UCSD-AML1 (cell line): ENCODE data around the gene ANKZF1.
"Not testable (repeated sequence)": the region's sequence is repeated elsewhere in the genome, so short reads cannot be mapped to it uniquely, and the experiment has no call there.

Experiments used
- DNase-seq: peaks from one replicate; lab custom pipeline; 2025; ENCODE audit not compliant: unreplicated experiment; lab: John Stamatoyannopoulos, UW

ANKZF1 gene

GRCh38 chr2:219252900-219253752 is 23.5 kb downstream of the ANKZF1 start, which contains the start of gene TUBA4B:
TSS of gene TUBA4B (plus strand) at chr2:219253243. CDS start at chr2:219253408, 165 bp downstream.
- peak; percentile 69 for DNase-seq

DNA sequence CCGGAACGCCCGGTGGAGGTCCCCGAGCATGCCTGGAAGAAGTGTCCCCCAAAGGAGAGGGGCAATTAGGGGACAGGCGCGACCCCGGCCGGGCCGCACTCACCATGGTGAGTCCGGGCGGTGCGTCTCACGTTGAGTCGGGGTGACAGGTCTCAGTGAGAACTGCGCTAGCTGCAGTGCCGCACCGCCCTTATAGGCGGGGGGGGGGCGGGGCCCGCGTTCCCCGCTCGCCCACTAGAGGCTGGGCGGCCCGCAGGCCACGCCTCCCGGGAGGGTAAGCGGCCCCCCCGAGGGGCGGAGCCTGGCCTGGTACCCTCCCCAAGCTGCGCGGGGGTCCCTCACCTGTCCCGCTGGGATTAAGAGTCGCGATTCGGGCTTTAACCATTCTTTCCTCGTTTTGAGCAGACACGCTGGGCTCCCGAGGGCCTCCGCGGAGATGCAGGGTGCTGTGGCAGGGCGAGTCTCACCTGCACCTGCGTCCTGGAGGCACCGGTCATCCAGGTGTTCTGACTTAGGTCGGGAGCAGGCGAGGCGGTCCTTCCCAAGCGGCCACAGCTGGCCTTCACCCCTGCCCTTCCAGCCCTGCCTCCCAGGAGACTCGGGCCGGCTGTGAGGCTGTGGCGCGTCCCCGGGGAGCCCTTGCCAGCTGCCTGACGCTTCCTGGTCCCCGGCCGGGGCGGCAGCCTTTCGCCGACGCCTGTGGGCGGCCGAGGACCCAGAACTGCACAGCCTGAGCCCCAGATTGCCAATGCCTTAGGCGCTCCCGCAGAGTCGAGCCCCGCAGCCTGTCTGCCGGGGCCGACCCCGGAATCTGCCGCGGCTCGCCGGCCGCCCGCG is 24.4 kb downstream of the ANKZF1 start, which contains the start of gene TUBA4A:
TUBA4A (minus strand) TSS at position 166 of the 837 bp plus-strand sequence; CDS start at position 106, 60 bp downstream.
- peak; percentile 88 for DNase-seq

GRCh38 chr2:219254590-219255201 is 25.1 kb downstream of the ANKZF1 start:
- no peak for DNase-seq

GRCh38 chr2:219258942-219259341 is 29.3 kb downstream of the ANKZF1 start:
- not testable (repeated sequence) for DNase-seq

DNA sequence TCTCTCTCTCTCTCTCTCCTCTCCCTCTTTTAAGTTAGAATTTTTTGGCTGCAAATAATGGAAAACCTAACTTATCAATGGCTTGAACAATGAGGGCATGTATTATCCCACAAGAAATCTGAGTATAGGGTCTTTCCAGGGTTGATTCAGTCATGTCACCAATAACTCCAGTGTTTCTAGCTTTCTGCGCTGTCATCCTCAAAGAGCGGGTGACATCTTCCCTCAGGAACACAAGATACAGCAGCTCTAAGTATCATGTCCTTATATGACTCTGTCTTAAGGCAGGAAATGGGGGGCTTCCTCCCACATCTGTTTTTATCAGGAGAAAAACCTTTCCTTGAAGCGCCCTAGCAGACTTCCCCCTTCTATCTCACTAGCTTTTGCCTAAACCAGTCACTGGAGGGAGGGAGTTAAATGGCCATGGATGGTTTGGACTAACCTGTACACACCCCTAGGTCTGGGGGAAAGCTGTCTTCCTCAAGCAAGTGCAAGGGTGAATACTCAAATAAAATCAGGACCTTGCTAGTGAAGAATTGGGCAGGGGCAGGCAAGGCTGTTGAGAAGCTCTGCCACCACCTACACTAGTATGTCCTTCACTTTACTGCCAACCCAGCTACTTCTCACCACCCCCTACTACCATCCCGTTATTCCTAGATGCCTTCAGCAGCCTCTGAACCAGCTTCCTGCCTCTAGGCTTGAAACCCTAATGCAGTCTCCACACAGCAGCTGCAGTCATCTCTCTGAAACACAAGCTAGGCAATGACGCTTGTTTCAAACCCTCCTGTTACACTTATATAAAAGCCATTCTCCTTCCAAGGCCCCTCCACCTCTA is 31.6 kb downstream of the ANKZF1 start:
- no peak for DNase-seq

DNA sequence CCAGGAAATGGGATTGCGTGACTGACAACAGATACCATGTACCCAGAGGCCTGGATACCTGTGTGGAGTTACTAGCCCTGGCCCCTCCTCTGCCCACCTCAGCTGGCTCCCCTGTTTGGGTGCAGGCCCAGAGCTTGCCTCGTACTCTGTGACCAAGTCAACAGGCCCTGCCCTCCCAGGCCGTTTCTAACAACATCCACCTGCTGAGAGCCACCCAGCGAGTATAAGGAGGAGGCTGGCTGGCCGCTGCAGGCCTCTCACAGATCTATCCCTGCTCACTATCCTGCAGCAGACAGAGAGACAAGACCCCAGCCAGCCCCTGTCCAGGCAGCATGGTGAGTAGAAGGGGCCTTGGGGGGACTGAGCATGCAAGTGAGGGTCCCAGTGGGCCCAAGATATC is 36.6 kb downstream of the ANKZF1 start:
- no peak for DNase-seq

- DNase-seq, result no peak
Measured at GRCh38 chr2:219266886-219267285, 37.3 kb downstream of the ANKZF1 start.

DNA sequence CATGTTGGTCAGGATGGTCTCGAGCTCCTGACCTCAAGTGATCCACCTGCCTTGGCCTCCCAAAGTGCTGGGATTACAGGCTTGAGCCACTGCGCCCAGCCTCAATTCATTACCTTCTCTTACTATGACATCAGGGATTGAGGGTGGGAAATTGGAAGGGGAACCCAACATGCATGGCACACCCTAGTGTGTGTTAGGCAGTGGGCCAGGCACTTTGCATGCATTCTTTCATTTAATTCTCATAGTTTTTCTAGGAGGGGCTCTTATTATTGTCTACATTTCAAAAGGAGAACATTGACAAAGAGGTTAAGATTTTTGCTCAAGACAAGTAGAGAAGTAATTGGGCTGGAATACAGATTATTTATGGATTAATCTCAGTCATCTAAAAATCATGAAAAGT is 38.7 kb downstream of the ANKZF1 start:
- DNase-seq, result no peak

DNA sequence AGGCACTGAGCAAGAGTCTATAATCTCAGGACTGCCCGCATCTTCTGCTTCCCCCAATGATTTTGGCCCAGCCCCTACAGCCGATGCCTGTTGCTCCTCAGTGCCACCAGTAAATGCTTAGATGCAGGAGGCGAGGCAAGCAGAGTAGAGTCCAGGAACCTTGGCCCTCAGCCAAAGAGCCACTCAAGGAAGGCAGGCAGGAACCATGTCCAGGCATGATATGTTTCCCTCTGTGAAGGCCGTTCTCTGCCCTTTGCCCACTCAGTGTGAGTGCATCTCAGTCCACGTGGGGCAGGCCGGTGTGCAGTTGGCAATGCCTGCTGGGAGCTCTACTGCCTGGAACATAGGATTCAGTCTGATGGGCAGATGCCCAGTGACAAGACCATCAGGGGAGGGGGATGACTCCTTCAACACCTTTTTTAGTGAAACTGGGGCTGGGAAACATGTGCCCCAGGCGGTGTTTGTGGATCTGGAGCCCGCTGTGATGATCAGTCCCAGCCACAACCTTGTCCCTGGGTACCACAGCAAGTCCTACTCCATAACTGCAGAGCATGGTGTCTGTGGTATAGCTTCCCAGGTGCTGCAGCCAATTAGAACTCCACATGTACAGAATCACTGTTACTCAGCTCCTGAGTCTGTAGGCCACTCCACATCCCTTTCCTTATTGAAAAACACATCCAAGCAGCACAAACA is 39.9 kb downstream of the ANKZF1 start:
- DNase-seq, result no peak

DNA sequence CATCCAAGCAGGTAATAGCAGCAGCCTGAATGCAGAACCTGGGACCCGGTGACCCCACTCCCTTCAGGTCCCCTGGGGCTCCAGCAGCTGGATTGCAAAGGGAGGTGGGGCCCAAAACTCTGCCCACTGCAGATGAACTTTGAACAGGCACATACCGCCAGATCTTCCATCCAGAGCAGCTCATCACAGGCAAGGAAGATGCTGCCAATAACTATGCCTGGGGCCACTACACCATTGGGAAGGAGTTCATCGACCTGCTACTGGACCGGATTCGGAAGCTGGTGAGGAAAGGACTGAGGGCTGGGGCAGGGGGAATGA is 40.4 kb downstream of the ANKZF1 start:
- DNase-seq, result no peak

GRCh38 chr2:219271021-219271420 is 41.4 kb downstream of the ANKZF1 start:
- DNase-seq, result no peak

DNA sequence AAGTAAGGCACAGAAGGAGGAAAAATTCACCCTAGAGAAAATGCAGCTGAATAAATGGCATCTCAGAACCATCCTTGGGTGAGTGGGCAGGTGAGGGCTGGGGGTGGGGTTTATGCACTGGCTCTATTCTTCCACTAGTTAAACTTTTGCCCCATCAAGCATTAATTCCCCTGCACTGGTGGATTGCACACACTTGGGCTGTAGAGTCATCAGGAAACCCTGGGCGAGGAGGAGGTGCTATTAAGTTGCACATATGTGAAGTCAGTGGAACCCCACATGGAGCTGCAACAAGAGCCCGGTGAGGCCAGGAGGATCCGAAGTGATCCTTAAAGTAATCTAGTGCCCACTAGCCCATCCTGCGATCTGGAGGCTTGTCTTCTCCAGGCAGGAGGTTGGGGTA is 42.8 kb downstream of the ANKZF1 start:
- DNase-seq, result no peak

- DNase-seq, result no peak
Measured at GRCh38 chr2:219272995-219273394, 43.4 kb downstream of the ANKZF1 start.

GRCh38 chr2:219273937-219274336 is 44.3 kb downstream of the ANKZF1 start:
- DNase-seq, result no peak

DNA sequence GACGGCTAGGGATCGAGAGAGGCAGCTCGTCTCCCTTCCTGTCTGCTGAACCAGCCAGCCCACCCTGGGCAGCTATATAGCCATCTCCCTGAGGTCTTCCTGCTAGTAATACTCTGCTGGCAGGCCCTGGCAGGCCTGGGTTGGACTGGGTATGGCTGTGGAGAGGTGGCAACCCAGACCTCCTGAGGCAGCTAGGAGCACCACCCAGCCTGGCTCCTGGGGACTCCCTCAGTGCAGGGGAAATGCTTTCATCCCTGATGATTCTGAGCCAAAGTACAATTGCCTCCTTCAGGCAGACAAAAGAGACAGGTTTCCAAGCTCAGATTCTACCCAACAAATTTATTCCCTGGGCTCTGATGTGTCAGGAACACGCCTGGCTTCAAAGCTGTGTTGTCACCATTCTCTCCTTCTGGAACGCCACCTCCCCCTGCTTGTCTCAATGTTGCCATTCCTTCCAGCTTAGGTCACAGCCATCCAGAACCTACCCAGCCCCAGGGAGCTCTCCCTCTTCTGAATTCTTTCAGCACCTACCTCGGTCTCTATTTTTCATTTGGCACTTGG is 44.8 kb downstream of the ANKZF1 start:
- no peak for DNase-seq

DNA sequence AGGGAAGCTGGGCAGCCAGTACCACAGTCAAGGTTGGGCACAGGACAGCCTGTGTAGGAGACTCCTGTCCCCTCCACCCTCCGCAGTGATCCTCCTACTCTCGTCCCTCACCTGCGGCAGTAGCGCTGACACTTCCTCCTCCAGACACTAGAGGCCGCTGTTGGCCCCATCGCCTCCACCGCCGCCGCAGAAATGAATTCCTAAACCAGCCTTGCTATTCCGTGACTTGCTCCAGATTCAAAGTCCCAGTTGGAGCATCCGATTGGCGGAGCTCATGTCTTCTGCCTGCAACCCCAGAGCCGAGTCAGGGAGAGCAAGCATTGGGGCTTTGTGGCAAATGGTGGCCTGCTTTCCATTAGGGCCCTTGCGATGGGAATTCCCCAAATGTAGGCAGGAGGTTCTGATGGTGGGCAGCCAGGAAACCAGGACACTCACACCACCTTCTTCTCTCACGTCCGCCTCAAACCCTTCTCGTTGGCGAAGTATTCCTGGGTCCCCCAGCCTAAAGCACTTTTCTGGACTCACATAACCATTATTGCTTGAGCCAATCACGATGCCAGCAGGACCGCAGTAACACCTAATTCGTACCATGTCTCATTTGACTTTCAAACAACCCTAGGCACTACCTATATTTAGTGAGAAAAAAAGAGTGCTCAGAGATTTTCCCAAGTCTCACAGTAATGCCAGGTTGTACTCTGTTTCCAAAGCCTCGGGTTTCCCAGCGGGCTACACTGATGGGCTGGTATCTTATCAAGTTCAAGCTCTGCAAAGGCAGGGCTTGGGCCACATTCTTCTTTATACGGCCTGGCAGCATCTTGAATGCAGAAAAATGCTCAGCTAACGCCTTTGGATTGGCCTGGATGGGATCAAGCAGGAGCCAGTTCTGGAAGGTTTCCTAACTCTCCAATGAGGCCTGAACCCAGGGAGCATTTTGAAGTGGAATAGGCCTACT is 48.4 kb downstream of the ANKZF1 start:
- peak; percentile 72 for DNase-seq

DNA sequence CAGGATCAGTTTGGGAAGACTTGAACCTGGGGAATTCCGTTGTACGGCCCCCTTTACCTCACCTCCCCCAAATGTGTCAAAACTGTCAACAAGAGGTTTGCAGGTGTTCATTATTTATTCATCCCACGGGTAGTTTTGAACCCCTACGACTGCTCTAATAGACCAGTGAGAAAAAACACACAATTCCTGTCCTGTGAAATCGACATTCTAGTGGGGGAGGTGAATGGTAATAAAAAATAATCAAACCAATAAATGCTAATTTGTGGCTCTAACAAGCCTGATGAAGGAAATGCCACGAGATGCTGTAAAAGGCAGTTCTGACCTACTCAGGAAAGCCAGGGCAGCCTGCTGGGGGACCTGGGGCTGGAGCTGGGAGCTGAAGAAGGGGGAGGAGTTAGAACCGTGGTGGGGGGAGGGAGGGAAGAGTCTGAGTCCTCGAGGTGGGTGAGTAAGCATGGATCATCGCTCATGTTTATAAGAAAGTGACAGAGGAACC is 49.1 kb downstream of the ANKZF1 start:
- DNase-seq, result no peak

- peak; percentile 98 for DNase-seq
Measured at GRCh38 chr2:219279151-219279915, 49.7 kb downstream of the ANKZF1 start, which contains the start of gene DNAJB2. TSS of gene DNAJB2 (plus strand) at chr2:219279366. CDS start at chr2:219279834, 468 bp downstream.
